GM12878 (cell line): ENCODE results near the gene VASP. TPM values are rescaled to one million over a fixed set of nuclear protein-coding genes. Genes with fewer than 3 reads are reported as not detected.

Source experiments
- ATAC-seq: fragments of 200-7000 bp; cut with Tn5 transposase; 3 replicates; pipeline ENCODE4 v1.9.1; 2020; ENCODE audit warnings: mild to moderate bottlenecking, moderate library complexity
- BruUV-seq: library from RNA; stranded (reverse); fragments of 400-500 nt; replicated peaks from 2 replicates; lab custom pipeline; 2021; lab: Mats Ljungman, UMichigan
- CTCF ChIA-PET: fragments of 300-600 bp; sonication (Branson Sonifier 250); formaldehyde crosslinking; extraction: SDS; loops from one replicate; lab custom pipeline; 2021; ENCODE audit warnings: inconsistent platforms; lab: Yijun Ruan, JAX
- POLR2A ChIA-PET: fragments of 350-600 bp; formaldehyde crosslinking; extraction: SDS; loops from one replicate; lab custom pipeline; 2021; ENCODE audit warnings: inconsistent platforms; lab: Charles Lee
- RAD21 ChIA-PET: fragments of 300-600 bp; sonication (Branson Sonifier 250); formaldehyde crosslinking; loops from one replicate; lab custom pipeline; 2023; ENCODE audit warnings: antibody characterized with exemption; ENCODE audit not compliant: unreplicated experiment; lab: Charles Lee
- SMC1A ChIA-PET: fragments of 300-600 bp; sonication (Branson Sonifier 250); formaldehyde crosslinking; loops from one replicate; lab custom pipeline; 2023; ENCODE audit not compliant: unreplicated experiment, uncharacterized antibody; lab: Charles Lee
- DNase-seq: peaks from one replicate; pipeline ENCODE4 v3.0.0-alpha.2; 2011; ENCODE audit warnings: low read depth, low spot score
- FAIRE-seq: peaks from 3 replicates; lab custom pipeline; 2011; peaks lifted over from hg19 to GRCh38; lab: Jason Lieb, UNC
- H2AFZ ChIP-seq: 2 replicates; pipeline ENCODE4 v1.6.0; 2011; ENCODE audit warnings: low read depth, low read length, control low read depth; ENCODE audit not compliant: control insufficient read depth
- H3K27ac ChIP-seq: 2 replicates; pipeline ENCODE4 v1.5.1; 2011; ENCODE audit warnings: control low read depth; ENCODE audit not compliant: control insufficient read depth, insufficient read depth
- H3K27me3 ChIP-seq, 2 experiments: replicated peaks in 1 of 2; 2 replicates each; pipeline versions ENCODE4 v1.6.0 to v1.6.1; 2011; ENCODE audit warnings: low read length in 1 of 2; ENCODE audit not compliant: control insufficient read depth in 2 of 2, insufficient read depth in 2 of 2
- H3K36me3 ChIP-seq, 2 experiments: 2 replicates each; pipeline ENCODE4 v1.5.1; 2011; ENCODE audit warnings: low read length in 1 of 2; ENCODE audit not compliant: control insufficient read depth in 2 of 2, insufficient read depth in 2 of 2
- H3K4me1 ChIP-seq: 2 replicates; pipeline ENCODE4 v1.6.1; 2011; ENCODE audit warnings: mild to moderate bottlenecking, low read length, moderate library complexity, mixed read lengths; ENCODE audit not compliant: control insufficient read depth, insufficient read depth
- H3K4me2 ChIP-seq: 2 replicates; pipeline ENCODE4 v1.6.0; 2011; ENCODE audit warnings: control low read depth; ENCODE audit not compliant: control insufficient read depth, insufficient read depth
- H3K4me3 ChIP-seq: fragments of 200-600 bp; sonication (generic); 2 replicates; pipeline ENCODE4 v1.5.1; 2016
- H3K79me2 ChIP-seq: 2 replicates; pipeline ENCODE4 v1.6.0; 2011; ENCODE audit warnings: low read length; ENCODE audit not compliant: control insufficient read depth, insufficient read depth
- H3K9ac ChIP-seq: 2 replicates; pipeline ENCODE4 v1.8.0; 2011; ENCODE audit warnings: low read length, control low read depth, mixed read lengths; ENCODE audit not compliant: control insufficient read depth, insufficient read depth
- H3K9me3 ChIP-seq: replicated peaks from 3 replicates; pipeline ENCODE4 v1.5.1; 2011; ENCODE audit warnings: mild to moderate bottlenecking, low read length; ENCODE audit not compliant: control insufficient read depth, insufficient read depth
- H4K20me1 ChIP-seq: 2 replicates; pipeline ENCODE4 v1.6.0; 2011; ENCODE audit not compliant: control insufficient read depth, insufficient read depth
- ATF3 ChIP-seq: IDR thresholded peaks from 2 replicates; pipeline ENCODE4 v1.6.1; 2011; ENCODE audit warnings: low read depth, mild to moderate bottlenecking, low read length, moderate library complexity, borderline replicate concordance; ENCODE audit errors: extremely low read depth
- BCL11A ChIP-seq: IDR thresholded peaks from 2 replicates; pipeline ENCODE4 v1.6.1; 2011; ENCODE audit warnings: low read depth, low read length
- BMI1 ChIP-seq: fragments of 450-650 bp; IDR thresholded peaks from 2 replicates; pipeline ENCODE4 v1.6.1; 2016; ENCODE audit warnings: mild to moderate bottlenecking, moderate library complexity, borderline replicate concordance
- CHD1 ChIP-seq: IDR thresholded peaks from 2 replicates; pipeline ENCODE4 v1.6.1; 2012; ENCODE audit warnings: low read depth, low read length, improper control_type of control experiment
- EGR1 ChIP-seq, 2 experiments: IDR thresholded peaks; 1 replicate in 1 of 2; 2 replicates in 1 of 2; pipeline ENCODE4 v1.6.1; 2011 to 2012; ENCODE audit warnings: low read depth in 2 of 2, low read length in 2 of 2, borderline replicate concordance in 1 of 2, mild to moderate bottlenecking in 1 of 2, moderate library complexity in 1 of 2
- FOS ChIP-seq: IDR thresholded peaks from 3 replicates; pipeline ENCODE4 v1.6.1; 2011; ENCODE audit warnings: borderline replicate concordance; ENCODE audit not compliant: insufficient read length; ENCODE audit errors: extremely low read depth
- IKZF1 ChIP-seq: fragments of 450-650 bp; conservative IDR thresholded peaks from 2 replicates; pipeline ENCODE4 v1.6.1; 2017; ENCODE audit warnings: antibody characterized with exemption, mild to moderate bottlenecking
- POLR2A ChIP-seq: IDR thresholded peaks from 2 replicates; pipeline ENCODE4 v1.6.1; 2011; ENCODE audit warnings: low read depth, mild to moderate bottlenecking, low read length
- PRDM15 ChIP-seq: fragments of 450-650 bp; formaldehyde crosslinking; IDR thresholded peaks from 2 replicates; pipeline ENCODE4 v1.4.0; 2020; ENCODE audit warnings: mild to moderate bottlenecking, moderate library complexity
- RB1 ChIP-seq: fragments of 450-650 bp; formaldehyde crosslinking; IDR thresholded peaks from 2 replicates; pipeline ENCODE4 v1.6.1; 2017; ENCODE audit warnings: mild to moderate bottlenecking, borderline replicate concordance
- SREBF2 ChIP-seq: IDR thresholded peaks from 2 replicates; pipeline ENCODE4 v1.6.1; 2012; ENCODE audit warnings: mild to moderate bottlenecking, low read length
- SUPT20H ChIP-seq: IDR thresholded peaks from 2 replicates; pipeline ENCODE4 v1.6.1; 2011; ENCODE audit warnings: low read depth, mild to moderate bottlenecking, low read length, moderate library complexity, borderline replicate concordance; ENCODE audit not compliant: control insufficient read depth
- TCF12 ChIP-seq: IDR thresholded peaks from 2 replicates; pipeline ENCODE4 v1.6.1; 2011; ENCODE audit warnings: low read depth, mild to moderate bottlenecking, low read length
- ZNF687 ChIP-seq: fragments of 450-650 bp; IDR thresholded peaks from 2 replicates; pipeline ENCODE4 v1.6.1; 2017; ENCODE audit warnings: mild to moderate bottlenecking, moderate library complexity
- WGBS: methylation state at CpG from one replicate; pipeline ENCODE4 v1.1.6; 2016; ENCODE audit warnings: low lambda C conversion rate; ENCODE audit not compliant: insufficient replicate concordance, insufficient coverage; ENCODE audit errors: missing lambda C conversion rate; 5-methylcytosine and 5-hydroxymethylcytosine counted together
- in situ Hi-C: fragments of 300-500 bp; cut with MboI; formaldehyde crosslinking; loops from 9 replicates; pipeline ENCODE4 v1.14.3; 2018; ENCODE audit warnings: mixed read lengths
- intact Hi-C: fragments of 100-400 bp; cut with micrococcal nuclease; formaldehyde crosslinking; loops from one replicate; pipeline ENCODE4 v1.14.2; 2022; ENCODE audit not compliant: unreplicated experiment
- polyA plus RNA-seq, 11 experiments: library from polyadenylated mRNA; depleted of rRNA in 4 of 11; unstranded in 6 of 11; stranded (reverse) in 5 of 11; fragments of >200 nt; fragmentation: Nextera tagmentation in 4 of 11; fragmentation: Illumina TruSeq in 1 of 11; extraction: Ambion mirVana in 4 of 11; extraction: Trizol in 1 of 11; gene quantifications; 1 replicate in 1 of 11; 2 replicates in 10 of 11; pipeline versions ENCODE4 v1.2.1 to v1.2.3, GENCODE V29; 2011 to 2016; ENCODE audit warnings: inconsistent platforms in 2 of 11, missing spikeins in 2 of 11, low read depth in 1 of 11
- total RNA-seq, 4 experiments: library from RNA; depleted of rRNA in 3 of 4; stranded (reverse); fragments of >200 nt in 3 of 4; fragmentation: Illumina TruSeq in 1 of 4; extraction: Trizol in 1 of 4; gene quantifications; 2 replicates each; pipeline versions ENCODE4 v1.2.1 to v1.2.3, GENCODE V29; 2013 to 2021

VASP gene
- total and polyA plus RNA-seq, 10 of the 15 experiments (the other 5 are each of a cell fraction or from before 2014, with no cell fraction given) = 19.5 to 298 (median 84.8) TPM

- Histone ChIP-seq H3K79me2 (no peaks in the 10 kb centered on the region), H3K36me3 (no peaks in the 10 kb centered on the region), H3K27me3 (no peaks in the 10 kb centered on the region), H3K9me3 (no peaks in the 10 kb centered on the region), H3K4me2 (peak overlapping the region; percentile 88), H3K9ac (peak overlapping the region; percentile 90), H3K4me3 (peak overlapping the region; percentile 72), H4K20me1 (no peaks in the 10 kb centered on the region), H2AFZ (peak overlapping the region; percentile 96), H3K27ac (peak overlapping the region; percentile 98), H3K4me1 (peaks cover 5% of the 10 kb centered on the region)
- TSS peak; percentile 100 for BruUV-seq
- 2% methylated on average over 39 of the region's 39 CpGs for WGBS
- POLR2A ChIA-PET = interaction anchor here (0.5 to 2.1 kb wide), 25 partner anchors 9 to 167 kb away, joined by 3 to 30 read pairs (median 3); partner anchors contain the start of genes ERCC1, FOSB and VASP
- RAD21 ChIA-PET = interaction anchor here (0.5 to 5.0 kb wide), 34 partner anchors 10 to 300 kb away, joined by 3 to 206 read pairs (median 4); partner anchors contain the start of genes BLOC1S3, FOSB, PPP1R13L and TRAPPC6A
- intact Hi-C loops = loop anchor here (1.0 to 10.0 kb wide), 5 partner anchors 39 to 404 kb away; partner anchors contain the start of genes GEMIN7, POLR1G and ZNF296
- CTCF ChIA-PET = interaction anchor here (0.6 to 9.0 kb wide), 51 partner anchors 8 to 789 kb away, joined by 3 to 385 read pairs (median 4); partner anchors contain the start of genes ERCC1, FOSB, GIPR and PPP1R13L
- peak; percentile 94 for ATAC-seq
- in situ Hi-C loops = loop anchor here (5.0 kb wide), 1 partner anchor 36 kb away; no protein-coding TSS in a partner anchor
- peak; percentile 88 for DNase-seq
- FAIRE-seq = peak; percentile 93
- SMC1A ChIA-PET = interaction anchor here (0.8 to 6.6 kb wide), 25 partner anchors 10 to 300 kb away, joined by 3 to 145 read pairs (median 4); partner anchors contain the start of genes BLOC1S3, ERCC1, FOSB and PPP1R13L
- TF ChIP-seq ZNF687 (no peak), TCF12 (peak; percentile 52; the same call in 1 of the 2 replicates), IKZF1 (peak; percentile 68), CHD1 (no peak), ATF3 (no peak), POLR2A (peak; percentile 74), EGR1 (IDR thresholded peaks at IDR 0.05; ENCODE audit: borderline replicate concordance in 1 of 2, low read depth in 2 of 2, low read length in 2 of 2) (no peak), SUPT20H (no peak), SREBF2 (peak; percentile 99), BMI1 (0 out of 2 replicates have a peak, but pooled peaks have one; percentile 22), RB1 (peak; percentile 88; the same call in 1 of the 2 replicates), PRDM15 (CRISPR knock-in tag) (no peak), FOS (no peak), BCL11A (no peak)
Observed at GRCh38 chr19:45478454-45479238, 28.6 kb upstream of the VASP start.
